HepG2 (cell line): ENCODE measurements around the gene NIT2. TPM values are rescaled to one million over a fixed set of nuclear protein-coding genes. Genes with fewer than 3 reads are reported as not detected.

ENCODE experiments used
- ATAC-seq: fragments of 200-7000 bp; cut with Tn5 transposase; 3 replicates; pipeline ENCODE4 v1.9.1; 2020; ENCODE audit warnings: mild to moderate bottlenecking, moderate library complexity
- Bru-seq: library from RNA; stranded (reverse); fragments of 400-500 nt; gene quantifications from one replicate; lab custom pipeline; 2021; lab: Mats Ljungman, UMichigan
- BruChase-seq, 2 experiments: library from RNA; stranded (reverse); fragments of 400-500 nt; gene quantifications; one replicate each; lab custom pipeline; 2021; lab: Mats Ljungman, UMichigan
- BruUV-seq: library from RNA; stranded (reverse); fragments of 400-500 nt; replicated peaks from 2 replicates; lab custom pipeline; 2021; lab: Mats Ljungman, UMichigan
- CTCF ChIA-PET: fragments of 300-600 bp; formaldehyde crosslinking; extraction: SDS; loops from one replicate; lab custom pipeline; 2021; ENCODE audit warnings: low total read pairs, inconsistent platforms, low intra/inter-chr PET ratio; lab: Yijun Ruan, JAX
- POLR2A ChIA-PET: fragments of 350-600 bp; sonication (Branson Sonifier 250); formaldehyde crosslinking; loops from one replicate; lab custom pipeline; 2020; ENCODE audit warnings: antibody characterized with exemption, inconsistent platforms; lab: Yijun Ruan, JAX
- DNase-seq: peaks from one replicate; pipeline ENCODE4 v3.0.0-alpha.2; 2015; ENCODE audit warnings: low spot score
- FAIRE-seq: peaks from 3 replicates; lab custom pipeline; 2011; peaks lifted over from hg19 to GRCh38; lab: Jason Lieb, UNC
- H2AFZ ChIP-seq: one replicate; pipeline ENCODE4 v1.6.1; 2011; ENCODE audit warnings: low read length, inconsistent platforms
- H3K27ac ChIP-seq: fragments of 300-600 bp; 3 replicates; pipeline ENCODE4 v1.8.0; 2011; ENCODE audit warnings: mixed run types, mild to moderate bottlenecking, mixed read lengths, low read length, inconsistent platforms; ENCODE audit not compliant: insufficient read depth; ENCODE audit errors: extremely low read length
- H3K27me3 ChIP-seq, 2 experiments: fragments of 200-600 bp in 1 of 2; 2 replicates in 1 of 2; 3 replicates in 1 of 2; pipeline versions ENCODE4 v1.6.0 to v1.8.0; 2011; ENCODE audit warnings: low read length in 2 of 2, mild to moderate bottlenecking in 2 of 2, moderate library complexity in 2 of 2, inconsistent platforms in 1 of 2; ENCODE audit not compliant: insufficient read depth in 2 of 2, control insufficient read depth in 1 of 2
- H3K36me3 ChIP-seq, 2 experiments: fragments of 200-600 bp in 1 of 2; replicated peaks in 1 of 2; 2 replicates in 1 of 2; 3 replicates in 1 of 2; pipeline versions ENCODE4 v1.5.1 to v1.8.0; 2011; ENCODE audit warnings: low read length in 2 of 2, inconsistent platforms in 1 of 2; ENCODE audit not compliant: insufficient read depth in 2 of 2, control insufficient read depth in 1 of 2
- H3K4me1 ChIP-seq: 2 replicates; pipeline ENCODE4 v1.5.1; 2012; ENCODE audit warnings: low read length, inconsistent platforms; ENCODE audit not compliant: insufficient read depth
- H3K4me2 ChIP-seq: 2 replicates; pipeline ENCODE4 v1.6.0; 2011; ENCODE audit warnings: low read depth, low read length, inconsistent platforms
- H3K4me3 ChIP-seq, 3 experiments: fragments of 200-600 bp in 1 of 3; sonication (generic), shearing (Covaris generic) in 1 of 3; replicated peaks in 1 of 3; 2 replicates each; pipeline ENCODE4 v1.5.1; 2011 to 2016; ENCODE audit warnings: low read length in 3 of 3, inconsistent platforms in 2 of 3, low read depth in 2 of 3, mild to moderate bottlenecking in 2 of 3, control low read depth in 1 of 3, mixed read lengths in 1 of 3; ENCODE audit not compliant: insufficient read depth in 1 of 3
- H3K79me2 ChIP-seq: one replicate; pipeline ENCODE4 v1.6.1; 2011; ENCODE audit warnings: low read length, inconsistent platforms; ENCODE audit not compliant: insufficient read depth
- H3K9ac ChIP-seq: 2 replicates; pipeline ENCODE4 v1.6.0; 2011; ENCODE audit warnings: mild to moderate bottlenecking, low read depth, low read length, inconsistent platforms; ENCODE audit not compliant: insufficient read depth
- H3K9me3 ChIP-seq: 2 replicates; pipeline ENCODE4 v1.5.1; 2012; ENCODE audit warnings: mild to moderate bottlenecking, low read length
- H4K20me1 ChIP-seq: 2 replicates; pipeline ENCODE4 v1.6.0; 2011; ENCODE audit warnings: inconsistent platforms, mild to moderate bottlenecking, low read length, moderate library complexity; ENCODE audit not compliant: insufficient read depth
- AGO1 ChIP-seq: fragments of 200-400 bp; formaldehyde crosslinking; IDR thresholded peaks from 2 replicates; pipeline ENCODE4 v1.6.1; 2017; ENCODE audit warnings: mild to moderate bottlenecking, low read depth, low read length, moderate library complexity; ENCODE audit not compliant: poor library complexity, severe bottlenecking
- CREBL2 ChIP-seq: sonication (generic); formaldehyde crosslinking; IDR thresholded peaks from 2 replicates; pipeline ENCODE4 v1.8.1; 2023; ENCODE audit warnings: missing genetic modification reagents, mild to moderate bottlenecking, borderline replicate concordance
- EP300 ChIP-seq, 3 experiments: sonication (generic) in 1 of 3; formaldehyde crosslinking in 1 of 3; IDR thresholded peaks; 2 replicates each; pipeline versions ENCODE4 v1.5.1 to v1.6.1; 2011 to 2020; ENCODE audit warnings: low read depth in 2 of 3, low read length in 2 of 3, borderline replicate concordance in 1 of 3, improper control_type of control experiment in 1 of 3, mild to moderate bottlenecking in 1 of 3, missing genetic modification reagents in 1 of 3, moderate library complexity in 1 of 3
- JUN ChIP-seq: sonication (generic); formaldehyde crosslinking; IDR thresholded peaks from 2 replicates; pipeline ENCODE4 v1.4.0; 2020; ENCODE audit warnings: mild to moderate bottlenecking, missing genetic modification reagents
- NONO ChIP-seq, 2 experiments: fragments of 450-650 bp in 1 of 2; sonication (generic) in 1 of 2; formaldehyde crosslinking in 1 of 2; IDR thresholded peaks in 1 of 2; conservative IDR thresholded peaks in 1 of 2; 2 replicates each; pipeline versions ENCODE4 v1.6.1 to v1.8.0; 2017 to 2022; ENCODE audit warnings: mild to moderate bottlenecking in 1 of 2, missing genetic modification reagents in 1 of 2, moderate library complexity in 1 of 2
- RBFOX2 ChIP-seq: fragments of 200-400 bp; formaldehyde crosslinking; IDR thresholded peaks from 2 replicates; pipeline ENCODE4 v1.6.1; 2017; ENCODE audit warnings: low read depth, mild to moderate bottlenecking, low read length
- THYN1 ChIP-seq: sonication (generic); formaldehyde crosslinking; IDR thresholded peaks from 2 replicates; pipeline ENCODE4 v1.8.1; 2023; ENCODE audit warnings: low read depth, mild to moderate bottlenecking, moderate library complexity, missing genetic modification reagents, borderline replicate concordance
- ZMYM2 ChIP-seq: sonication (generic); formaldehyde crosslinking; IDR thresholded peaks from 2 replicates; pipeline ENCODE4 v1.8.0; 2022; ENCODE audit warnings: mild to moderate bottlenecking, missing genetic modification reagents
- ZNF143 ChIP-seq: sonication (generic); formaldehyde crosslinking; IDR thresholded peaks from 2 replicates; pipeline ENCODE4 v1.4.0; 2020; ENCODE audit warnings: missing genetic modification reagents
- ZNF446 ChIP-seq: sonication (generic); formaldehyde crosslinking; IDR thresholded peaks from 2 replicates; pipeline ENCODE4 v1.5.0; 2020; ENCODE audit warnings: mild to moderate bottlenecking, missing genetic modification reagents
- ZNF607 ChIP-seq: sonication (generic); formaldehyde crosslinking; IDR thresholded peaks from 2 replicates; pipeline ENCODE4 v1.5.1; 2020; ENCODE audit warnings: missing genetic modification reagents, mild to moderate bottlenecking, borderline replicate concordance
- WGBS: methylation state at CpG from one replicate; pipeline ENCODE4 v1.1.6; 2017; ENCODE audit warnings: low lambda C conversion rate; 5-methylcytosine and 5-hydroxymethylcytosine counted together
- in situ Hi-C: cut with HindIII; loops from 2 replicates; pipeline ENCODE4 v1.10.0; 2017; ENCODE audit warnings: low pct_unique_long_range_greater_than_20kb; ENCODE audit not compliant: extremely low pct_ligation_motif_present
- intact Hi-C: fragments of 100-400 bp; cut with micrococcal nuclease; formaldehyde crosslinking; loops from one replicate; pipeline ENCODE4 v1.10.0; 2022; ENCODE audit not compliant: unreplicated experiment
- long read RNA-seq, 2 experiments: library from RNA in 1 of 2; library from polyadenylated mRNA in 1 of 2; stranded (forward) in 1 of 2; unstranded in 1 of 2; transcript quantifications; one replicate each; pipeline ENCODE4 v2.0.0, GENCODE V29; 2019 to 2022
- polyA minus RNA-seq, 3 experiments: library from RNA; depleted of rRNA, polyadenylated mRNA; stranded (reverse); fragments of >200 nt; gene quantifications; 2 replicates each; pipeline ENCODE4 v1.2.3, GENCODE V29; 2011; ENCODE audit warnings: low replicate concordance in 1 of 3
- polyA plus RNA-seq, 8 experiments: library from polyadenylated mRNA; depleted of rRNA in 3 of 8; stranded (reverse) in 7 of 8; unstranded in 1 of 8; fragments of >200 nt; fragmentation: Illumina TruSeq in 4 of 8; extraction: Trizol in 4 of 8; gene quantifications; 2 replicates each; pipeline versions ENCODE4 v1.2.1 to v1.2.3, GENCODE V29; 2011 to 2016; ENCODE audit warnings: low read depth in 4 of 8, missing spikeins in 1 of 8, mixed read lengths in 1 of 8; ENCODE audit not compliant: insufficient read depth in 1 of 8
- total RNA-seq, 5 experiments: library from RNA; depleted of rRNA; stranded (reverse); fragments of >200 nt; fragmentation: Illumina TruSeq; extraction: Trizol; gene quantifications; 2 replicates each; pipeline ENCODE4 v1.2.3, GENCODE V29; 2016; ENCODE audit warnings: low read depth in 1 of 5
- TF ChIP-seq, protein P1 (sequence below): sonication (generic); formaldehyde crosslinking; IDR thresholded peaks from 2 replicates; pipeline ENCODE4 v1.4.0; 2020; ENCODE audit warnings: missing genetic modification reagents
- TF ChIP-seq, protein P2 (sequence below): sonication (generic); formaldehyde crosslinking; IDR thresholded peaks from 2 replicates; pipeline ENCODE4 v1.5.0; 2020; ENCODE audit warnings: missing genetic modification reagents, mild to moderate bottlenecking, borderline replicate concordance

NIT2 gene, protein sequence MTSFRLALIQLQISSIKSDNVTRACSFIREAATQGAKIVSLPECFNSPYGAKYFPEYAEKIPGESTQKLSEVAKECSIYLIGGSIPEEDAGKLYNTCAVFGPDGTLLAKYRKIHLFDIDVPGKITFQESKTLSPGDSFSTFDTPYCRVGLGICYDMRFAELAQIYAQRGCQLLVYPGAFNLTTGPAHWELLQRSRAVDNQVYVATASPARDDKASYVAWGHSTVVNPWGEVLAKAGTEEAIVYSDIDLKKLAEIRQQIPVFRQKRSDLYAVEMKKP
- total RNA-seq (2016; rRNA removed; fragmentation: Illumina TruSeq; extraction: Trizol) (49.1 and 54.3 TPM in 2 replicates), polyA plus RNA-seq (2011; rRNA removed) (41.4 and 43.4 TPM in 2 replicates), polyA minus RNA-seq (2011; rRNA and poly(A)+ RNA removed; ENCODE audit: low replicate concordance) (7.3 and 20.3 TPM in 2 replicates), Bru-seq, nascent RNA (percentile 71 among the genes with signal in this experiment), BruChase-seq, experiment 1, labeled RNA remaining after a 6-hour chase (percentile 65 among the genes with signal in this experiment), BruChase-seq, experiment 2, labeled RNA remaining after a 2-hour chase (percentile 72 among the genes with signal in this experiment)
- total RNA-seq (2016; cell fraction: cytosol; rRNA removed; fragmentation: Illumina TruSeq; extraction: Trizol; ENCODE audit: low read depth), result 8.5 and 10.3 TPM in 2 replicates
- total RNA-seq (2016; cell fraction: insoluble cytoplasmic fraction; rRNA removed; fragmentation: Illumina TruSeq; extraction: Trizol), result 50.7 and 55.5 TPM in 2 replicates
- 15.4 and 15.6 TPM in 2 replicates for total RNA-seq (2016; cell fraction: membrane; rRNA removed; fragmentation: Illumina TruSeq; extraction: Trizol)
- total RNA-seq (2016; cell fraction: nucleus; rRNA removed; fragmentation: Illumina TruSeq; extraction: Trizol), result 42.6 and 44.4 TPM in 2 replicates
- polyA plus RNA-seq (2011; cell fraction: cytosol; rRNA removed), result 10.6 and 16.0 TPM in 2 replicates
- polyA plus RNA-seq (2011; cell fraction: nucleus; rRNA removed), result 89.2 and 101 TPM in 2 replicates
- polyA plus RNA-seq (2012), result 26.0 and 34.9 TPM in 2 replicates
- polyA plus RNA-seq (2016; cell fraction: cytosol; fragmentation: Illumina TruSeq; extraction: Trizol; ENCODE audit: low read depth), result 14.8 and 14.9 TPM in 2 replicates
- 47.6 and 48.6 TPM in 2 replicates for polyA plus RNA-seq (2016; cell fraction: insoluble cytoplasmic fraction; fragmentation: Illumina TruSeq; extraction: Trizol; ENCODE audit: low read depth)
- polyA plus RNA-seq (2016; cell fraction: membrane; fragmentation: Illumina TruSeq; extraction: Trizol; ENCODE audit: low read depth), result 10.6 and 12.0 TPM in 2 replicates
- polyA plus RNA-seq (2016; cell fraction: nucleus; fragmentation: Illumina TruSeq; extraction: Trizol; ENCODE audit: insufficient read depth, low read depth), result 78.3 and 81.9 TPM in 2 replicates
- polyA minus RNA-seq (2011; cell fraction: cytosol; rRNA and poly(A)+ RNA removed), result 4.6 and 5.9 TPM in 2 replicates
- polyA minus RNA-seq (2011; cell fraction: nucleus; rRNA and poly(A)+ RNA removed), result 32.6 and 33.7 TPM in 2 replicates
- long read RNA-seq, experiment 1, full-length matches to known transcripts, result 35 of 43 reads
- long read RNA-seq, experiment 1, partial matches to known transcripts, result 3 of 43 reads
- long read RNA-seq, experiment 1, other reads (novel, unspliced or antisense), result 5 of 43 reads
- long read RNA-seq, experiment 2, full-length matches to known transcripts, result 17 of 26 reads
- long read RNA-seq, experiment 2, partial matches to known transcripts, result 7 of 26 reads
- long read RNA-seq, experiment 2, other reads (novel, unspliced or antisense), result 2 of 26 reads

DNA sequence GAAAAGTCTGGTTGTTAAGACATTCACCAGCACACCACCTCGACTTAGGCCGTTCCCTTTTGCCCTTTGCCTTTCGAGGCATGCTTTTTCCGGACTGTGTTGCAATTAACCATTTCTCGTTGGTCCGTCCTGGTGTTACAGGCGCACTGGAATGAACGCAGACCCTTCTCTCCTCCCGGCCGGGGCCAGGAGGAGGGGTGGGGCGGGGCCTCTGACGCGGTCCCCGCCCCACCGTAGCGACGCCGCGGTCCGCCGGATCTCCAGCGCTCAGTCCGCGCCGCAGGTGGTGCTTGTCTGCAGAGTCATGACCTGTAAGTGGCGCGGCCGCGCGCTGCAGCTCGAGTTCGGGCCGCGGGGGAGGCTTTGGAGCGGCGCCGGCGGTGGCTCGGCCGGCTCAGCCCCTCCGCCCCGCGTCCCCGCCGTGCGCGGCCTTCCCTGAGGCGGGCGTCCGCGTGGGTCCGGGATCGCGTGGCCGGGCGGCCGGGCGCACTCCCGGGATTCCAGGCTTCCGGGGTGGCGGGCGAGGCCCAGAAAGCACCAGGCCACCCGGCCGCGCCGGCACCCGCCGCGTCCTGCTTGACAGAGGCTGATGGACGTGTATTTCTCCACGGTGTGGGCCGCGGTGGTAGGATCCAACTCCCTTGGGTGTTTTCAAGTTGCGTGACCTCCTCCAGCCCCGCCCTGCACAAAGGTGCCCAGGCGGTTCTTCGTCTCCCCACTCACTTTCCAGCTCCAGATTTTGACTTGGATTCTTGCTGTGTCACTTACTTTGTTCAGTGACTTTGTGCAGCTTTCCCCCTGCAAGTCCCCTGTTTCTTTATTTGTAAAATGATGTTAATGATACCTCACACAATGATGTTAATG, at the start of gene NIT2:
NIT2 (plus strand) TSS at position 270 of the 864 bp plus-strand sequence; CDS start at position 305, 35 bp downstream.
- H3K36me3 ChIP-seq, result no peaks in the 10 kb centered on the region
- H2AFZ ChIP-seq, result peak within 1 kb of the TSS; percentile 96
- H3K27me3 ChIP-seq, result no peaks in the 10 kb centered on the region
- peak within 1 kb of the TSS; percentile 70 to 82 (median 78) for H3K4me3 ChIP-seq
- intact Hi-C loops, result loop anchor here (1.0 to 2.0 kb wide), 2 partner anchors 24 to 66 kb away; partner anchors contain the start of genes LNP1 and TOMM70
- in situ Hi-C loops, result no loop called here
- POLR2A ChIA-PET, result interaction anchor here (0.5 to 4.6 kb wide), 11 partner anchors 9 to 90 kb away, joined by 3 to 29 read pairs (median 4); partner anchors contain the start of genes LNP1, TBC1D23 and TOMM70
- H4K20me1 ChIP-seq, result no peaks in the 10 kb centered on the region
- ATAC-seq (peak; percentile 95), DNase-seq (peak; percentile 85), FAIRE-seq (peak; percentile 84)
- H3K4me1 ChIP-seq, result peaks cover 50% of the 10 kb centered on the region
- 3% methylated on average over 13 of the region's 77 CpGs for WGBS
- peak within 1 kb of the TSS; percentile 79 for H3K27ac ChIP-seq
- CTCF ChIA-PET, result no interaction called here
- peak within 1 kb of the TSS; percentile 97 for H3K4me2 ChIP-seq
- H3K9me3 ChIP-seq, result no peaks in the 10 kb centered on the region
- BruUV-seq, result no TSS peak
- H3K79me2 ChIP-seq, result no peaks in the 10 kb centered on the region
- H3K9ac ChIP-seq, result peak within 1 kb of the TSS; percentile 84
- TF ChIP-seq THYN1 (CRISPR knock-in tag) (no peak), EP300 (IDR thresholded peaks at IDR 0.05; ENCODE audit: low read depth in 2 of 2, low read length in 2 of 2) (peak in 1 of 2 experiments; percentile 57; a peak in 2 of 4 replicates), EP300 (CRISPR knock-in tag; IDR thresholded peaks at IDR 0.05; ENCODE audit: borderline replicate concordance) (peak; percentile 29; the same call in 1 of the 2 replicates), ZMYM2 (CRISPR knock-in tag) (no peak; the same call in 1 of the 2 replicates), ZNF607 (CRISPR knock-in tag) (peak; percentile 49; the same call in 1 of the 2 replicates), CREBL2 (CRISPR knock-in tag) (no peak), JUN (CRISPR knock-in tag) (no peak), RBFOX2 (peak; percentile 92), ZNF446 (peak; percentile 38; the same call in 1 of the 2 replicates), NONO (IDR thresholded peaks at IDR 0.05) (no peak), NONO (CRISPR knock-in tag; conservative IDR thresholded peaks at IDR 0.05) (no peak), ZNF143 (CRISPR knock-in tag) (0 out of 2 replicates have a peak, but pooled peaks have one; percentile 23), AGO1 (no peak)
- TF ChIP-seq, protein P1, sequence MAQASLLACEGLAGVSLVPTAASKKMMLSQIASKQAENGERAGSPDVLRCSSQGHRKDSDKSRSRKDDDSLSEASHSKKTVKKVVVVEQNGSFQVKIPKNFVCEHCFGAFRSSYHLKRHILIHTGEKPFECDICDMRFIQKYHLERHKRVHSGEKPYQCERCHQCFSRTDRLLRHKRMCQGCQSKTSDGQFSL (CRISPR knock-in tag), result peak; percentile 35; the same call in 1 of the 2 replicates
- TF ChIP-seq, protein P2, sequence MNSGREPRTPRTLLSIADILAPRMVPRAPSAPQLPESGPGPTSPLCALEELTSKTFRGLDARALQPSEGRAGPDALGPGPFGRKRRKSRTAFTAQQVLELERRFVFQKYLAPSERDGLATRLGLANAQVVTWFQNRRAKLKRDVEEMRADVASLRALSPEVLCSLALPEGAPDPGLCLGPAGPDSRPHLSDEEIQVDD, result no peak
